Inferior parietal cortex (tissue), 1 donor: ENCODE measurements around the gene SH3BGRL2.
A peak's percentile ranks its signal among the peaks of the same experiment; 100 is the strongest.

Source experiments
- DNase-seq: peaks from one replicate; pipeline ENCODE4 v3.0.0-alpha.2; 2016; ENCODE audit errors: extremely low spot score

The SH3BGRL2 gene

GRCh38 chr6:79697430-79697829, 66.3 kb downstream of the SH3BGRL2 start:
- DNase-seq: peak; percentile 57

- no peak for DNase-seq
These were observed 68.5 kb downstream of the SH3BGRL2 start for GRCh38 chr6:79699606-79700005.

- no peak for DNase-seq
These were observed 71.6 kb downstream of the SH3BGRL2 start for GRCh38 chr6:79702691-79703090.

- DNase-seq: no peak
These were observed 73.1 kb downstream of the SH3BGRL2 start for GRCh38 chr6:79704200-79704599.

DNA sequence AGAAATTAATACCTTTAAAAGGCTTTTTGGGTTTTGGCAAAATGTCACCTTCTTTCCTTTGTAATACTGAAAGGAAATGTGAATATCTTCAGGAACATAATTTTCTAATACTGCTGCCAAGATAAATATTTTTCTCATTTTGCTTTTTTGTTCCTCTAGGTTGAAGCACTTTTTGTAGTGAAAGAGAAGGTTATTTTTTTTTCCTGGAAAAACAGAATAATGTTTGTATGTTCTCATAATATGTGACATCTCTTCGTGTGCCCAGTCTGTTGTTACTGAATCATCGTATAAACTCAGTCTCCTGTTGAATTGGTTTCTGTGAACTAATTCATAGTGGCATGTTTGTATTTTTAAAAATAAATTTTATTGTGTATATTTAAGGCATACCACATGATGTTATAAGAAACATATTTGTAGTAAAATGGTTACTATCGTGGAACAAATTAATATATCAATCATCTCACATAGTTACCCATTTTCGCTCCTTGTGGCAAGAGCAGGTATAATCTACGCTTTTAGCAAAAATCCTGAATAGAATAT, 74.4 kb downstream of the SH3BGRL2 start:
- DNase-seq: no peak

- DNase-seq: no peak
These were observed 75.4 kb downstream of the SH3BGRL2 start for GRCh38 chr6:79706527-79706926.

GRCh38 chr6:79707621-79708020, 76.5 kb downstream of the SH3BGRL2 start:
- no peak for DNase-seq

DNA sequence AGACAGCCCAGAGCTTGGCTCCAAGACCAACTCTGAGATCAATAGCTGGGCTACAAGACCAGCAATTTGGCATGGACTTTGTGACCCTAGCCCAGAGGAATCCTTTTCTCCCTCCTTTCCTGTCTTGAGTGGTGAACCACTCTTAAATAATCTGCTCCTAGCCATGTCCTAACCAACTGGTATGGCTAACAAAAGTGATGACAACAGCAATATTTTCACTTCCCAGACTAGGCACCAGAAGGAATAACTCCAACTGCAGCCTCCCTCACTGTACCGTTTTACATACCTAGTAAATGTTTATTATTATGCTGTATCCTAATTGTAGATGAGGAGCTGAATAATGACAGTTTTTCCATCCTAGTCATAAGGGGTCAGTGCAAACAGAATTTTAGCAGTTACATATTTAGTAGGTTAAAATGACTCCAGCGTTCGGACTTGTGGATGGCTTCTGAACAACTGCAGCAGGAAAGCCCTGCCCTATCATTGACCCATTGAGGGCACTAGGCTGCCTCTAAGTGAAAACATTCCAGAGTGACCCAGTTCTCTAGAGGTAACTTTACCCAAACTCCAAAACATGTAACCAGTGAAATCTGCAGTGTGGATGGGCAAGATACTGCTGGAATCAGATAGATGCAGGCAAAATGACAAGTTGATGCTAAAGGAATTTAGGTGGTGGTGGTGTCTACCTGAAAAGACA, 77.1 kb downstream of the SH3BGRL2 start:
- no peak for DNase-seq

DNA sequence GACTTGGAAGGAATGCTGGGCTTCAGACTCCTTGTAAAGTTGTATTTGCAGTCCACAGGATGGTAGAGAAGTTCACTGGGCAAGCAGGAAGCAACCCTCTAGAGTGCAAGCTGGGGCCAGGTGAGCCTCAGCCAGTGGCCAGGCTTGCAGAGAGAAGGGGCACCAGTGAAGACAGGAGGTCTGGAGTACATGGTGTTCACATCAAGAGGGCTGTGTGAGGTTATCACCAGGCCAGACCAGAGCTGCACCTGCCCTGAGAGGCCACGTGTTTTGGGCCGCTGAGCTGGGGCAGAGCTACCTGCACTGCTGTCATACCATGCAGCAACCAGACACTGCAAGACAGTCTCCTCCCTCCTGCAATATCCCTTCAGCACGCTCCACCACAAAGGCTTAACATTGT, 79.0 kb downstream of the SH3BGRL2 start:
- no peak for DNase-seq

- DNase-seq: no peak
These were observed 80.0 kb downstream of the SH3BGRL2 start for GRCh38 chr6:79711167-79711566.

GRCh38 chr6:79712144-79712543, 81.0 kb downstream of the SH3BGRL2 start:
- DNase-seq: no peak

DNA sequence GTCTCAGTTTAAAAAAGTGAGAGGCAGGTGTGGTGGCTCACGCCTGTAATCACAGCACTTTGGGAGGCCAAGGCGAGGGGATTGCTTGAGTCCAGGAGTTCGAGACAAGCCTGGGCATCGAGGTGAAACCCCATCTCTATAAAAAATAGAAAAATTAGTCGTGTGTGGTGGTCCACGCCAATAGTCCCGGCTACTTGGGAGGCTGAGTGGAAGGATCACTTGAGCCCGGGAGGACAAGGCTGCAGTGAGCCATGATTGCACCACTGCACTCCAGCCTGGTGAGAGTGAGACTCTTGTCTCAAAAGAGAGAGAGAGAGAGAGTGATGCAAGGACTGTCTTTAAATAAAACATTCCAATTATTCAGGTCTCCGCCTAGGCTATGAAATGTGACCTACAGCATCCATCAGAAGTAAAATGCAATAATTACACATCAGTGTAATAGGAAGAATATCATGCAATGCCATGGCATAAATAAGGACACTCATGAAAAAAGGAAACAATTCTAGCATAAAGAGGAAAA, 81.5 kb downstream of the SH3BGRL2 start:
- no peak for DNase-seq

GRCh38 chr6:79713701-79714322, 82.7 kb downstream of the SH3BGRL2 start:
- DNase-seq: no peak

DNA sequence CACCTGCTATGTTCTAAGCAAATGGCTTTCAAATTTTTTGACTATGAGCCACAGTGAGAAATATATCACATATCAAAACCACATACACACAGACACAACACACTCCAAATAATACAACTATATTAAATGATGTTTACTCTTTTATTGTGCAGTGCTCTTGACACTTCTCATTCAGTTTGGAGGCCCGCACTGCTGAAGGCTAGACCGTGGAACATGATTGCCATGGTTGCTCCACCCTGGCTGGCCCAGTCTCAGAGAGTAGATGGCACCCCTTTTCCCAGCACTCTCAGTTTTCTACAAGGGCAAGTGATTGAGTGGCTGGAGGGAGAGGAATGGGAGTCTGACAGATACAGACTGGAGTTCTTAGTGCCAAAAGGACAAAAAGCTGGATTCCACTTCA, 86.9 kb downstream of the SH3BGRL2 start:
- no peak for DNase-seq

DNA sequence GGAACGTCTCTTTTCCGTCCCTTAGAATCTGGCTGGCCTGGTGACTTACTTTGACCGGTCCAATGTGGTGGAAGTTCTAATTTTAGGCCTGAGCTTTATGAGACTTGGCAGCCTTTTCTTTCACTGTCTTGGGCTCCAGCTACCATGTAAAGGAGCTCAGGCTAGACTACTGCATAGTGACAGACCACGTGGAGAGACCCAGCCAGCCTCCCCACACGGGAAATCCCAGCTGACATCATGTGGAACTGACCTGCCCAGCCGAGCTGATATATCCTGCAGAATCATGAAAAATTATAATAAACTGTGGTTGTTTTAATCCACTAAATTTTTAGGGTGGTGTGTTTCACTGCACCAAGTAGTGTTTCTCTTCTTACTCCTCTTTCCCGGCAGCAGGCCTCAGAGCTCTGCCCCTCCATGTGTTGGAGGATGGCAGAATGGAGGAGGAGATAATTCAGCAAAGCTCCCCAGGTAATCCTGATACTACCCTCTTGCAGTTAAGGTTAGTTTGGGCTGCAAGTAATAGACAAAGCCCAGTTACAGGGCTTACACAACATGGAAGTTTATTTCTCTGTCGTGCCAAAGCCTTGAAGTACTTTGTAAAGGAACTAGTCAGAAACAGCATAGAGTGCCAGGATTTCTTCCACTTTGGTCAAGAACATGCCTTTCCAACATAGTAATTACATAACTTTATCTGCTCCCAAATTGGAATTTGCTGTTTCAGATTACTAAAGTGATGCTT, 87.5 kb downstream of the SH3BGRL2 start:
- no peak for DNase-seq

- no peak for DNase-seq
These were observed 88.3 kb downstream of the SH3BGRL2 start for GRCh38 chr6:79719248-79719960.

DNA sequence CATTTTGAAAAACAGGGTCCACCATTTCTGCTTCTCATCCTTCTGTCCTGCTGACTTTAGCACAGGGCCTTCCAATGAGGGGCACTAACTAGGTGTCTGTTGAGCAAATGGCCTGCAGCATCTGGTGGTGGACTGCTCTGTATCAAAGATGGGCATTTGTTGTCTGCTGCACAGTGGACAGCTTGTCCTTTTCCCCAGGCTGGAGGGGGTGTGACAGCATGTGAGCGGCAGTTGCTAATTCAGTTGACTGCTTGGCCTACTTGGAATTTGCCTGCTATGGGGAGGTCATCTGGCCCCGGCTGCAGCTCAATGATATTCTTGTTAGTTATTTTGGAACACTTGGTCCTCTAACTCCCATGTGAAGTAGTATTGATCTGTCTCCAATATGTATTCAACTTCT, 93.7 kb downstream of the SH3BGRL2 start:
- DNase-seq: no peak

- no peak for DNase-seq
These were observed 100.3 kb downstream of the SH3BGRL2 start for GRCh38 chr6:79731471-79731870.

DNA sequence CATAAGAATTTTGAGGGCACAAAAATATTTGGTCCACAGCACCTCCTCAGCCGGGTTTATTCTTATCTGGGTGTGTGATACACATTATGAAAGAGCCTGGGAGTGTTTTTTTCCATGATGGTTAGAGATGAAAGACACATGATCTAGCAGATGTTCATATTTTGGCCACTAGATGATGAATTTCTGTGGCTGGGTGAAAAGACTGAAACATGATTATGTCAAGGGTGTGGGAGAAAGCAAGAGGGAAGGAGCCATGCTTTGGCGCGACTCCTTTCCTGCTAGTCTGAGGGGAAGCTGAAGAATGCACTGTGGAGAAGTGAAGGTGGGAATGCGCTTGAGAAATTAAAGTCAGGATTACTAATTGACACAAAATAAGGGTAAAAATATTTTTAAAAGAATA, 102.3 kb downstream of the SH3BGRL2 start:
- DNase-seq: no peak

GRCh38 chr6:79734374-79734773, 103.2 kb downstream of the SH3BGRL2 start:
- DNase-seq: no peak

- no peak for DNase-seq
These were observed 104.1 kb downstream of the SH3BGRL2 start for GRCh38 chr6:79735183-79735582.

DNA sequence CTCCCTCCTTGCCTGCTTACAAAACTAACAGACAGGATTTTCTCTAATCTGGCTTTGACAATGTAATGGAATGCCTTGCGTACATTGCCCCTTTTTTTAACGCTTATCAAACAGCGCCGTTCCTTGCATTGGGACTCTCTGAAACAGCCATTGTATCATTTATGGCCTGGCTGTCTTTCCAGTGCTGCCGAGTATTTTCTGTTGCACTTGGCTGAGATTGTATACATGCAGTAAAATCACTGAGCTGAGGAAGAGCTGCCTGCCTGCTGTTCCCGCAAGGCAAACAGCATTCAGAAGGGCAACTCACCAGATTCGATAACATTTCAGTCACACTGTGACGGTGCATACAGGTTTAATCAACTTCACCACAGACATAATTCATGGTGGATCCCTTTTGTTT, 106.0 kb downstream of the SH3BGRL2 start:
- DNase-seq: no peak
